Dedifferentiated amniotic fluid mesenchymal stem cell (primary cell): ENCODE results near the gene NIPAL3.
"Not testable (repeated sequence)": the region's sequence is repeated elsewhere in the genome, so short reads cannot be mapped to it uniquely, and the experiment has no call there.

Source experiments
- DNase-seq: peaks from one replicate; pipeline ENCODE4 v3.0.0-alpha.2; 2016; ENCODE audit errors: extremely low spot score

NIPAL3 gene

DNA sequence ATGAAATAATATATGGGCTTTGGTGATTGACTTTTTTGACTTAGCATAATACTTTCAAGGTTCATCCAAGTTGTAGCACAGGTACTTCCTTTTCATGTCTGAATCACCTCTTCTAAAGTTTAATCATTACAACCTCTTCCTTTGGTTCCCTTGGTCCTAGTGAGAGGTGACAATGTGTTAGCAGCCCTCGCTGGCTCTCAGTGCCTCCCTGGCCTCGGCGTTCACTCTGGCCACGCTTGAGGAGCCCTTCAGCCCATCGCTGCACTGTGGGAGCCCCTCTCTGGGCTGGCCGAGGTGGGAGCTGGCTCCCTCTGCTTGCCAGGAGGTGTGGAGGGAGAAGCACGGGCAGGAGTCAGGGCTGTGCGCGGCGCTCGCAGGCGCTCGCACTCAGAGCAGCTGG is 74.1 kb downstream of the NIPAL3 start:
- DNase-seq = no peak

GRCh38 chr1:24490101-24490781 is 74.6 kb downstream of the NIPAL3 start:
- no peak for DNase-seq

- no peak for DNase-seq
These were observed 76.2 kb downstream of the NIPAL3 start for GRCh38 chr1:24491577-24492360.

DNA sequence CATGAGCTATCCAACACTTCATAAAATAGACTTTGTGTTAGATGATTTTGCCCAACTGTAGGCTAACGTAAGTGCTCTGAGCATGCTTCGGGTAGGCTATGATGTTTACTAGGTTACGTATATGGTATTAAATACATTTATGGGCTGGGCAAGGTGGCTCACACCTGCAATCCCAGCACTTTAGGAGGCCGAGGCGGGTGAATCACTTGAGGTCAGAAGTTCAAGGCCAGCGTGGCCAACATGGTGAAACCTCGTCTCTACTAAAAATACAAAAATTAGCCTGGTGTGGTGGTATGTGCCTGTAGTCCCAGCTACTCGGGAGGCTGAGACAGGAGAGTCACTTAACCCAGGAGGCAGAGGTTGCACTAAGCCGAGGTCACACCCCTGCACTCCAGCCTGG is 77.3 kb downstream of the NIPAL3 start:
- DNase-seq = not testable (repeated sequence)

GRCh38 chr1:24493785-24494184 is 78.2 kb downstream of the NIPAL3 start:
- DNase-seq = no peak

DNA sequence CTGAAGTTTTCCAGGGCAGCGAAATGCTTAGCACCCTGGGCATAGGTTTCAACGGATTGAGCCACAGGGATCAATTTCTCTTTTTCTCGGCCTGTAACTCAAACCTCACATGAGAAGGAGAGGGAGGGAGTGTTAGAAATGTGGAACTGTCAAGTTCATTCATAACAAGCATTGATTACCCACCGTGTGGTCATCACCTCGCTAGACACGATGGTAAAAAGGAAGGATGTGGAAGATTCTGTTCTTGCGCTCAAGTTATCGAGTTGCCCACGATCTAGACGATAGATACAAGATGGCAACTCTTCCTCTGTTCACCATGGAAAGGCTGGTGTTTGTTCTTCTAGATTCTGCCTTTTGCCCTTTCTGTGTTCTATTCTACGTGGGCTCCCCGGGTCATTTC is 83.0 kb downstream of the NIPAL3 start:
- DNase-seq = no peak

DNA sequence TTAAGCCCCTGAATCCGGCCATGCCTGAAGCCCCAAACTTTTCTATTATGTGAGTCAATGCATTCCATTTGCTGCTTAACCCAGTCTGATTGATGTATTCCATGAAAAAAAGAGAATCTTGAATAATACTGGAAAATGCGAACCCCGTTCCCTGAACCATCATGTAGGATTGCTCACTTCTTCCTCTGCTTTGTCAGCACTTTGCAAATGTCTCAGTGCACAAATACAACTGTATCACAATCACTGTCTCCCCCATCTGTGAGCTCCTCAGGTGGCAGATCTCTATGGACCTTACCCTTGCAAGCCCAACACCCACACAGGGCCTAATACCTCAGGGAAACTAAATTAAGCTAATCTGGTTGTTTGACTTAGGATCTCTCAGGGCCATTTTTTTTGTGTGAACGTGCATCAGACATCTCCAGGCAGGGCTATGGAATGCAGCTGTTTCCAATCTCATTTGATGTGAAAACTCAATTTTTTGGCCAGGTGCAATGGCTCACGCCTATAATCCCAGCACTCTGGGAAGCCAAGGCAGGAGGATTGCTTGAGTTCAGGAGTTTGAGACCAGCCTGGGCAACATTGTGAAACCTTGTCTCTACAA is 84.9 kb downstream of the NIPAL3 start:
- no peak for DNase-seq

DNA sequence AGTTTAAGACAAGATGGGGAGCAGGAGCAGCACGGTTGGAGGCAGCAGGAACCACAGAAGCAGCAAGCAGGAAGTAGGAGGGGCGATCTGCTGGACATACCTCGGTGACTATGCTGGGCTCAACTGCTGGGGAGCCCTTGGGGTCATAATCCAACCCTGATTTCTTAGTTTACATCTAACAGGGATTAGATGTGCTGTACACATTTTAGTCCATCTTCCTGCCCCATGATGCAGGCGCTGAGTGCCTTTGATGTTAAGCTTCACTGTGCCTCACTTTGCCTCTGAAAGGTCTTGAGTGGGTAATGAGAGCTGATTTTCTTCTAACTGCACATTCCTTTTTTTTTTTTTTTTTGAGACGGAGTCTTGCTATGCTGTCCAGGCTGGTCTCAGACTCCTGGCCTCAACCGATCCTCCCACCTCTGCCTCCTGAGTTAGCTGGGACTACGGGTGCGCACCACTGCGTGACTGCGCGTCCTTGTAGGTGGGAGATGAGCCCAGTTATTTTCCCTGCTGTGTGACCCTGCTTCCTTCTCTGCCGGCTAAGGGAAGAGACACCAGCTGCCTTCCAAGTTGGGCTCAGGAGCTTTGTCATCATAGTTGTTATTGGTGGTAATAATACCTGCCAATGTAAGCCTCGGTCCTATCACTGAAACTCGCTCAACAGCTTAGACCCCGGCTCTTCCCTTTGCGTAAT is 85.9 kb downstream of the NIPAL3 start:
- DNase-seq = no peak

DNA sequence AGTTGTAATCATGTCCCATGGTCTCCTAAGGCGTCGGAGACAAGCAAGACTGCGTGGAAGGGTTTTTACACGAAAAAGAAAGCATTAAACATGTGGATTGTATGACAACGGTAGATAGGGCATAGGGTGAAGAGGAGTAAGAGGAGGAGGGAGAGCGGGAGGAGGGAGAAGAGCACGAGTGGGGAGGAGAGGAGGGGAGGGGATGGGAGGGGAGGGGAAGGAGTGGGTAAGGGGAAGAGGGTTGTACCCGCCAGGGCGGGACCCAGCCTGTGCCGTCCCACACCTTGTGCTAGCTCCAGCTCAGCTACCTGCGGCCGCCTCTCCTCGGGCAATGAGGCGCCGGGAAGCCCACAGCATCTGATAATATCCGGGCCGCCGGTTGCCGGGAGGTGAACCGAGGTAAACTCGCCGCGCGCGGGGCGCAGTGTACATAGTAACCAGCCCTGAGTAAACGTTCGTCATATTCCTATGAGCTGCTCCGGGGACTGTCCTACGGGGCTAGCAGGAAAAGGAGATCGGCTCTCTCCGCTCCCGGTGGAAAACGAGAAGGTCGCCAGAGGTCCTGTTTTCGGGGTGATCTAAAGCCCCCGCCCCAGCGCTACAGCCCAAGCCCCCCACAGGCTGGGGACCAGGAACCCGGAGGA is 86.6 kb downstream of the NIPAL3 start:
- DNase-seq = peak; percentile 33

- DNase-seq = peak; percentile 50
These were observed 87.1 kb downstream of the NIPAL3 start, which contains the start of gene RCAN3 for GRCh38 chr1:24502709-24503058. RCAN3 (plus strand) TSS chr1:24502836; CDS start chr1:24514373, 11,537 bp downstream.

DNA sequence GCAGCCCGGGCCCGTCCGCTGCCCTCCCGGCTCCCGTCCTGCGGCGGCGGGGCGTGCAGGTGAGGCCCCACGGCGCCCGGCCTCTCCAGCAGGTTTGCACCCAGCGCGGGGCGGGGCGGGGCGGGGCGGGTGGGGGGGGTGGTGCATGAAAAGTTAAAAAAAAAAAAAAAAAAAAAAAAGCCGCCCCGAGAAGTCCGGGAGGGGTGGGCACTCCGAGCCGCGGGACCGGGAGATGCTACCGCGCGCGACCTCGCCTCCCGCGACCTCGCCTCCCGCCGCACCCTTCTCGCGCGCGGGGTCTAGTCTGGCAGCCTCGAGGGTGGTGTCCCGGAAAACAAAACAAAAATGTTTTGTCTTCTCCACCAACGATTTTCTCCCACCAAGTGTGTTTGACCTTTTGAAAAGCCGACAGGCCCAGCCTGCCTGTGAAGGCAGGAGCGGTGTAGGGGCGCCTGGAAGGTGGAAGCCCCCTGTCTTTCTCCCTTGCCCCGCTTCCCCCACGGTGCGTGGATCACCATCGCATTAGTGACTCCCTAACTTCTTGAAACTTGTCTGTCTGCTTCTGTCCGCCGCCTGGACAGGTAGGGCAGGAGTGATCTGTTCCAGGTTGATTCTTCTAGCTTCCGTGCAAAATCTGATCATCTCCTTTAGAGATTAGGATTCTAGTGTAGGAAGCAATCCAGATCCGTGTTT is 87.6 kb downstream of the NIPAL3 start:
- no peak for DNase-seq

DNA sequence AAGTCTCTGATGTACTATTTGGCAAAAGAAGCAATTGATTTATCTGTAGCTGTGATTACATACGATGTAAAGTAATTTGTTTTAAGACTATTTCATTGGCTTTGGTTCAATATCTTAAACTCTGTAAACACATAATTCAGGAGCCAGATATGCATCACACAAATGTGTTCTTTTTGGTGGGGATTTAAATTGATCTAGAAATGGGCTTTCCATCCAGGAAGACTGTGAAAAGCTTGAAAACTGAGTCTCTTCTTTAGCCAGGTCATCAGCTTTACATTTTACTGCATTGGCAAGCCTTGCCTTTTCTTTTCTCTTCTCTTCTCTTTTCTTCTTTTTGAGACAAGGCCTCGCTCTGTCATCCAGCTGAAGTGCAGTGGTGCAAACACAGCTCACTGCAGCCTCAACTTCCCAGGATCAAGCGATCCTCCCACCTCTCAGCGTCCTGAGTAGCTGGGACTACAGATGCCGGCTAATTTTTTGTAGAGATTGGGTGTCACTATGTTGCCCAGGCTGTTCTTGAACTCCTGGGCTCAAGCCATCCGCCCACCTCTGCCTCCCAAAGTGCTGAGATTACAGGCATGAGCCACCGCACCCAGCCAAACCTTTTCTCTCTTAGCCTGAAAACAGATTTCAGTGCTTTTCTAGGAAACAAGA is 88.4 kb downstream of the NIPAL3 start:
- DNase-seq = no peak

DNA sequence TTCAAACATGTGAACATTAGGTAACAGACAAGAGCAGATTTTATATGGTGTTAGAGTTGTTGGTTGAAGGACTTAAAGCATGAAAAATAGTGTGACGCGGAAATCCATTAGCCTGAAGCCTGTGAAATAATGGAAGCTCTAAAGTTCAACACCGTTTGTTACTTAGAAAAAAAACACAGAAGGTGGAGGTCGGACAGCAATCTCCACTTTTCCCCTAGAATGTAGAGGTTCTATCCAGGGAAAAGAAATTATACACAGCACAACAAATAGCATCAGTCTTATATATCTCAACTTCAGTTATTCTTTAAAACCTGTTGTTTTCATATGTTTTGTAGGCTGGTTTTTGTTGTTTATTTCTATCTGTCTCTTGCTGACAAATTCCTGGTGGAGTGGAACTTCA is 89.0 kb downstream of the NIPAL3 start:
- DNase-seq = no peak

DNA sequence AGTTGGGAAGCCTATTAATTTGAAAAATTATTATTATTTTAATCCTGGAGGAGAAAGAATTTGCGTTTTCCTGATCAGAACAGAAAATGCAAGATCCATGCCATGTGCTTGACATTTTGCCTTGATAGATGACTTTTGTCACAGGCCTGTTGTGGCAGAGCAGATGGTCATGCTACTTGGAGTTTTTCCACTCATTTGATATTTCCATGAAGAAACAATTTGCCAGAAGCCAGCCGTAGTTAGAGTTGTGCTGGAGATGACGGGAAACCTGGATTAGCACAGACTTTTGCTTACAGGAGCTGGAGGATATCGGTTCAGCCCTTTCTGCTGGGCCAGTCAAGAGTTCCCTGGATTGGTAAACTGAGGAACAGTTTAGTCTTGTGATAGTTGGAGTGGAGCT is 90.2 kb downstream of the NIPAL3 start:
- DNase-seq = no peak

DNA sequence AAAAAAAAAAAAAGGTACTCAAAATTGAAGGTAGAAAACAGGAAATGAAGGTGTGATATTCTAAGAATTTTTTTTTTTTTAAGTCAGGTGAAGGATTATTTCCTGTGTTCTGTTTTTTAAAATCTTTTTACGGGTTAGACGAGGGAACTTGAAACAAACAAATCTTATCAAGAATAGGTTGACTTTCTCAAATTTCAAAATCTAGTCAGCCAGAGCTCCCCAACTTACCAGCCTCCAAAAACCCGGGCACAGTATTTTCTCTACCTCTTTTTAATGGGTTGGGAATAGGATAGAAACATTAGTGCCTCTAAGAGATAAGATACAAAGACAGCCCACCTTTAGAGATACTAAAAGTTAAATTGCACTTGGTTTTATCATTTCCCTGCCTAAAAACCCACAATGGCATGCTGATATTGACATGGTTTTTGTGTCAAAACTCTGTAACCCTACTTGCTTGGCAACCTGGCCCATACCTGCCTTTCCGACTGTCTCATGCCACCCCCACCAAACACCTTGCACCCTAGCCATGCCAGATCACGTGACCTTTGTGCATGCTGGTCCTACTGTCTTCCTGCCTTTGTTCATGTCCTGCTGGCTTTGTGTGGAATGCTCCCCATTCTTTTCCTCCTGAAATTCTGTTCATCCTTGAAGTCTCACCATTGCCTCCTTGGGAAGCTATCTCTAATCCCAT is 91.2 kb downstream of the NIPAL3 start:
- DNase-seq = no peak

- DNase-seq = no peak
These were observed 91.8 kb downstream of the NIPAL3 start for GRCh38 chr1:24507405-24507804.

DNA sequence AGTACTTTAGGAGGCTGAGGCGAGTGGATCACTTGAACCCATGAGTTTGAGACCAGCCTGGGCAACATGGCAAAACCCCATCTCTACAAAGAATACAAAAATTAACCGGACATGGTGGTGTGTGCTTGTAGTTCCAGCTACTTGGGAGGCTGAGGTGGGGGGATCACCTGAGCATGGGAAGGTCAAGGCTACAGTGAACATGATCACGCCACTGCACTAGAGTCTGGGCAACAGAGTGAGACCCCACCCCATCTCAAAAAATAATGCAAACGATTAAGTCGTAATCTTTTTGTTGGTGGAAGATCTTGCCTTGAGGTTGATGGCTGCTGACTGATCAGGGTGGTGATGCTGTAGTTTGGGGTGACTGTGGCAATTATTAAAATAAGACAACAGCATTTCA is 93.3 kb downstream of the NIPAL3 start:
- no peak for DNase-seq

- DNase-seq = no peak
These were observed 98.1 kb downstream of the NIPAL3 start for GRCh38 chr1:24513706-24514105.

DNA sequence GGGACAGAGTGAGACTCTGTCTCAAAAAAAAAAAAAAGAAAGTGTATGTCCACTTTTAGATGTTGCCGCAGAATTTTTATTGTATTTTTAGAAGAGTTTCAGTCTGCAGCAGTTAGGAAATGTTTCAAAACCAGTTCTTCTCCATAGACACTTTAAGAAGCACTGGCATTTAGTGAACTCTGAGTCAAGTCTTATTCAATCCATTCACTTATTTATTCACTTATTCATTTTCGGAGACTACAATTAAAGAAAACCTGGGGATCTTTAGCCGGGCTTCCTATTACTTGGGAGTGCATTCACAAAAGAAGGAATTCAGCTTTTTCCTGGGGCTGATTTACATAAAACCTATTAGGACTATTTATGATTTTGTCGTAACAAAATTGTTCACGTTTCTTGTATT is 99.3 kb downstream of the NIPAL3 start:
- DNase-seq = no peak

- peak; percentile 58 for DNase-seq
These were observed 100.1 kb downstream of the NIPAL3 start for GRCh38 chr1:24515671-24516209.
